SK-N-SH treated with all-trans-retinoic acid at 6 μM for 48 hours (cell line): Measurements from ENCODE around the gene PPP6R2.
"Not testable (repeated sequence)": the region's sequence is repeated elsewhere in the genome, so short reads cannot be mapped to it uniquely, and the experiment has no call there.

ENCODE experiments used
- ATAC-seq: fragments of 200-7000 bp; cut with Tn5 transposase; 3 replicates; pipeline ENCODE4 v1.9.1; 2020; ENCODE audit warnings: mild to moderate bottlenecking, moderate library complexity
- ARNTL ChIP-seq: fragments of 450-650 bp; formaldehyde crosslinking; IDR thresholded peaks from 2 replicates; pipeline ENCODE4 v1.5.0; 2020; ENCODE audit warnings: low read depth, mild to moderate bottlenecking, moderate library complexity, borderline replicate concordance
- BACH2 ChIP-seq: fragments of 250-450 bp; sonication (Bioruptor Pico); IDR thresholded peaks from 2 replicates; pipeline ENCODE4 v1.9.0; 2021; ENCODE audit warnings: mild to moderate bottlenecking, borderline replicate concordance
- CREB5 ChIP-seq: fragments of 250-450 bp; sonication (Bioruptor Pico); IDR thresholded peaks from 2 replicates; pipeline ENCODE4 v1.5.1; 2020; ENCODE audit warnings: low read depth, mild to moderate bottlenecking, moderate library complexity
- CSDC2 ChIP-seq: fragments of 250-450 bp; sonication (Bioruptor Pico); IDR thresholded peaks from 2 replicates; pipeline ENCODE4 v1.5.0; 2020; ENCODE audit warnings: mild to moderate bottlenecking, moderate library complexity
- CSRNP3 ChIP-seq: fragments of 250-450 bp; sonication (Bioruptor Pico); IDR thresholded peaks from 2 replicates; pipeline ENCODE4 v1.5.1; 2021; ENCODE audit warnings: mild to moderate bottlenecking, moderate library complexity
- GLIS3 ChIP-seq: fragments of 250-450 bp; sonication (Bioruptor Pico); IDR thresholded peaks from 2 replicates; pipeline ENCODE4 v1.5.0; 2020; ENCODE audit warnings: mild to moderate bottlenecking, moderate library complexity
- ISL1 ChIP-seq: fragments of 250-450 bp; sonication (Bioruptor Pico); IDR thresholded peaks from 2 replicates; pipeline ENCODE4 v2.1.2; 2022; ENCODE audit warnings: mild to moderate bottlenecking, moderate library complexity
- OSR1 ChIP-seq: fragments of 250-450 bp; sonication (Bioruptor Pico); IDR thresholded peaks from 2 replicates; pipeline ENCODE4 v1.8.0; 2022; ENCODE audit warnings: moderate library complexity, mild to moderate bottlenecking, inconsistent platforms
- POU6F1 ChIP-seq: fragments of 250-450 bp; sonication (Bioruptor Pico); IDR thresholded peaks from 2 replicates; pipeline ENCODE4 v1.8.0; 2021; ENCODE audit warnings: low read depth, mild to moderate bottlenecking, moderate library complexity, borderline replicate concordance
- PPARA ChIP-seq: fragments of 250-450 bp; sonication (Bioruptor Pico); IDR thresholded peaks from 2 replicates; pipeline ENCODE4 v1.5.0; 2020; ENCODE audit warnings: mild to moderate bottlenecking, borderline replicate concordance
- SNAI2 ChIP-seq: fragments of 250-450 bp; sonication (Bioruptor Pico); IDR thresholded peaks from 2 replicates; pipeline ENCODE4 v1.5.0; 2020; ENCODE audit warnings: mild to moderate bottlenecking, moderate library complexity
- TCF4 ChIP-seq: fragments of 250-450 bp; sonication (Bioruptor Pico); IDR thresholded peaks from 2 replicates; pipeline ENCODE4 v1.8.0; 2021; ENCODE audit warnings: mild to moderate bottlenecking, moderate library complexity, borderline replicate concordance
- TOX ChIP-seq: fragments of 250-450 bp; sonication (Bioruptor Pico); IDR thresholded peaks from 2 replicates; pipeline ENCODE4 v1.8.0; 2021; ENCODE audit warnings: mild to moderate bottlenecking, moderate library complexity, borderline replicate concordance
- TSHZ2 ChIP-seq: fragments of 250-450 bp; sonication (Bioruptor Pico); IDR thresholded peaks from 2 replicates; pipeline ENCODE4 v1.5.0; 2020; ENCODE audit warnings: mild to moderate bottlenecking, moderate library complexity
- ZC3H10 ChIP-seq: fragments of 250-450 bp; sonication (Bioruptor Pico); IDR thresholded peaks from 2 replicates; pipeline ENCODE4 v1.5.1; 2021; ENCODE audit warnings: mild to moderate bottlenecking, moderate library complexity
- ZFP3 ChIP-seq: fragments of 250-450 bp; sonication (Bioruptor Pico); IDR thresholded peaks from 2 replicates; pipeline ENCODE4 v1.5.0; 2020; ENCODE audit warnings: mild to moderate bottlenecking, moderate library complexity
- ZFP30 ChIP-seq: fragments of 450-650 bp; formaldehyde crosslinking; IDR thresholded peaks from 2 replicates; pipeline ENCODE4 v1.5.0; 2022; ENCODE audit warnings: mild to moderate bottlenecking, moderate library complexity
- ZNF565 ChIP-seq: fragments of 450-650 bp; formaldehyde crosslinking; conservative IDR thresholded peaks from 2 replicates; pipeline ENCODE4 v1.5.0; 2020; ENCODE audit warnings: low read depth, mild to moderate bottlenecking, moderate library complexity
- ZNF70 ChIP-seq: fragments of 450-650 bp; formaldehyde crosslinking; IDR thresholded peaks from 2 replicates; pipeline ENCODE4 v1.5.0; 2020; ENCODE audit warnings: mild to moderate bottlenecking, moderate library complexity
- ZNF8 ChIP-seq: fragments of 450-650 bp; formaldehyde crosslinking; IDR thresholded peaks from 2 replicates; pipeline ENCODE4 v1.5.0; 2020; ENCODE audit warnings: mild to moderate bottlenecking, moderate library complexity

Gene PPP6R2

DNA sequence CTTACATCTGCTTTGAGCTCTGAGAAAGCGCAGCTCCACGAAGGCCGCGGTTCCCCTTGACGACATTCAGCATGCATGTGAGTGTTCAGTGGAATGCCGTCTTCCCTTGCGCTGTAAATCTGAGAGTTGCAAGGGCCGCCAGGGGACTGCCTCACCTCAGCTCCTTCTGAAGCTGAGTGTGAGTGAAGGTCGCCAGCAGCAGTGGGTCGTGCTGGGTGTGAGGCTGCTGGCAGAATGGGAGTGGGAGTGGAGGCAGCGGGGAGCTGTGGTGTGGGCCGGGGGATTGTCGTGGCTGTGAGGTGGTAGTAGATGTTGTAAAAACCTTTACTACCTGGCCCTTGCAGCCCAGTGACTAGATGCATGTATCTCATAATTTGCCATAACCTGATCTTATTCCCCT is 65.2 kb downstream of the PPP6R2 start:
- ATAC-seq: no peak
- TF ChIP-seq GLIS3: no peak
- TF ChIP-seq CREB5: no peak
- no peak for TF ChIP-seq CSDC2 (CRISPR knock-in tag)
- TF ChIP-seq TCF4: no peak
- no peak for TF ChIP-seq SNAI2 (CRISPR knock-in tag)
- no peak for TF ChIP-seq TOX
- no peak for TF ChIP-seq BACH2 (CRISPR knock-in tag)
- no peak for TF ChIP-seq ARNTL
- no peak for TF ChIP-seq ZFP30 (CRISPR knock-in tag)

- ATAC-seq: not testable (repeated sequence)
These were observed 65.8 kb downstream of the PPP6R2 start for GRCh38 chr22:50408954-50409353.

- ATAC-seq: no peak
These were observed 71.5 kb downstream of the PPP6R2 start for GRCh38 chr22:50414476-50415248.

GRCh38 chr22:50415426-50415825 is 72.3 kb downstream of the PPP6R2 start:
- TF ChIP-seq CSDC2 (CRISPR knock-in tag) (no peak), BACH2 (CRISPR knock-in tag) (no peak), ZNF70 (CRISPR knock-in tag) (no peak), CREB5 (no peak), OSR1 (CRISPR knock-in tag) (no peak), CSRNP3 (CRISPR knock-in tag) (no peak)
- no peak for ATAC-seq

More at GRCh38 chr22:50414476-50415248, 71.5 kb downstream of the PPP6R2 start:
- TF ChIP-seq ZNF565 (CRISPR knock-in tag) (no peak), ZNF8 (CRISPR knock-in tag) (no peak), CSRNP3 (CRISPR knock-in tag) (no peak), ISL1 (CRISPR knock-in tag) (no peak), ZFP3 (CRISPR knock-in tag) (no peak), SNAI2 (CRISPR knock-in tag) (no peak), POU6F1 (no peak)

DNA sequence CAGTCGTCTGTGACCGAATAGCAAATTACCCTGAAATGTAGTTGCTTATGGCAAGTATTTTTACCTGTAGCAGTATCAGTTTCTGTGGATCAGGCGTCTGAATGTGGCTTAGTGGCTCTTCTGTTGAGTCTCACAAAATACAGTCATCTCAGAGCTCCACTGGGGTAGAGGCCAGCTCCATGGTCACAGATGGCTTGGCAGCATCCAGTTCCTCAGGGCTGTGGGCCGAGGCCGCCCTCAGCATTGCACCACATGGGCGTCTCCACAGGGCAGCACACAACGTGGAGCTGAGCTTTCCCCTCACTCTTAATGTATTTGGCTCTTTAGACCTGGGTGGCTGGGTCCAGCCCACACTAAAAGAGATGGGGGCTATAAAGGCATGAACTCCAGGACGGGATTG is 73.9 kb downstream of the PPP6R2 start:
- no peak for ATAC-seq
- TF ChIP-seq POU6F1: no peak
- TF ChIP-seq TSHZ2 (CRISPR knock-in tag): no peak
- no peak for TF ChIP-seq ZNF70 (CRISPR knock-in tag)
- TF ChIP-seq ZFP3 (CRISPR knock-in tag): no peak
- no peak for TF ChIP-seq SNAI2 (CRISPR knock-in tag)
- TF ChIP-seq PPARA (CRISPR knock-in tag): no peak
- no peak for TF ChIP-seq ZNF565 (CRISPR knock-in tag)
- no peak for TF ChIP-seq ZC3H10 (CRISPR knock-in tag)
- no peak for TF ChIP-seq BACH2 (CRISPR knock-in tag)
